Cardiac fibroblast (primary cell): ENCODE measurements around the gene TDRD12.
"Not testable (repeated sequence)": the region's sequence is repeated elsewhere in the genome, so short reads cannot be mapped to it uniquely, and the experiment has no call there.

Experiments used
- DNase-seq, 2 donors: peaks; one replicate each; pipeline versions ENCODE4 v3.0.0 to v3.0.0-alpha.2; 2010; ENCODE audit warnings: low read depth in 2 of 2
- H3K4me3 ChIP-seq, 2 donors: replicated peaks in 1 of 2; 1 replicate in 1 of 2; 2 replicates in 1 of 2; pipeline ENCODE4 v1.5.1; 2011; ENCODE audit warnings: low read depth in 2 of 2, low read length in 2 of 2, mild to moderate bottlenecking in 2 of 2, moderate library complexity in 1 of 2
- TF ChIP-seq, protein P1 (sequence below): IDR thresholded peaks from one replicate; pipeline ENCODE4 v1.5.1; 2011; ENCODE audit warnings: low read depth, mild to moderate bottlenecking, low read length, inconsistent platforms

TDRD12 gene

DNA sequence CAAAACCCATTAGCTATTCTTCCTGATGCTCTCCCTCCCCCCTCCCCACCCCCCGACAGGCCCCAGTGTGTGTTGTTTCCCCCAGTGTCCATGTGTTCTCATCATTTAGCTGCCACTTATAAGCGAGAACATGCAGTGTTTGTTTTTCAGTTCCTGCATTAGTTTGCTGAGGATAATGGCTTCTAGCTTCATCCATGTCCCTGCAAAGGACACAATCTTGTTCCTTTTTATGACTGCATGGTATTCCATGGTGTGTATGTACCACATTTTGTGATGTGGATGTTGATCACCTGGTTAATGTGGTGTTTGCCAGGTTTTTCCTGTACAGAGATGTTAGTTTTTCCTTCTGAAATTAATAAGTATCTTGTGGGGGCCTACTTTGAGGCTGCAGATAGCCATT, 31.5 kb downstream of the TDRD12 start:
- H3K4me3 ChIP-seq, result no peak overlapping the region
- DNase-seq, result no peak
- TF ChIP-seq, protein P1, sequence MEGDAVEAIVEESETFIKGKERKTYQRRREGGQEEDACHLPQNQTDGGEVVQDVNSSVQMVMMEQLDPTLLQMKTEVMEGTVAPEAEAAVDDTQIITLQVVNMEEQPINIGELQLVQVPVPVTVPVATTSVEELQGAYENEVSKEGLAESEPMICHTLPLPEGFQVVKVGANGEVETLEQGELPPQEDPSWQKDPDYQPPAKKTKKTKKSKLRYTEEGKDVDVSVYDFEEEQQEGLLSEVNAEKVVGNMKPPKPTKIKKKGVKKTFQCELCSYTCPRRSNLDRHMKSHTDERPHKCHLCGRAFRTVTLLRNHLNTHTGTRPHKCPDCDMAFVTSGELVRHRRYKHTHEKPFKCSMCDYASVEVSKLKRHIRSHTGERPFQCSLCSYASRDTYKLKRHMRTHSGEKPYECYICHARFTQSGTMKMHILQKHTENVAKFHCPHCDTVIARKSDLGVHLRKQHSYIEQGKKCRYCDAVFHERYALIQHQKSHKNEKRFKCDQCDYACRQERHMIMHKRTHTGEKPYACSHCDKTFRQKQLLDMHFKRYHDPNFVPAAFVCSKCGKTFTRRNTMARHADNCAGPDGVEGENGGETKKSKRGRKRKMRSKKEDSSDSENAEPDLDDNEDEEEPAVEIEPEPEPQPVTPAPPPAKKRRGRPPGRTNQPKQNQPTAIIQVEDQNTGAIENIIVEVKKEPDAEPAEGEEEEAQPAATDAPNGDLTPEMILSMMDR, result no peak

- TF ChIP-seq, protein P1, result no peak
- no peak for DNase-seq
- no peak overlapping the region for H3K4me3 ChIP-seq
These were observed 37.6 kb downstream of the TDRD12 start for GRCh38 chr19:32757189-32757588.

DNA sequence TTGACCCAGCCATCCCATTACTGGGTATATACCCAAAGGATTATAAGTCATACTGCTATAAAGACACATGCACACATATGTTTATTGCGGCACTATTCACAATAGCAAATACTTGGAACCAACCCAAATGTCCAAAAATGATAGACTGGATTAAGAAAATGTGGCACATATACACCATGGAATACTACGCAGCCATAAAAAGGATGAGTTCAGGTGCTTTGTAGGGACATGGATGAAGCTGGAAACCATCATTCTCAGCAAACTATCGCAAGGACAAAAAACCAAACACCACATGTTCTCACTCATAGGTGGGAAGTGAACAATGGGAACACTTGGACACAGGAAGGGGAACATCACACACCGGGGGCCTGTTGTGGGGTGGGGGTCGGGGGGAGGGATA, 45.8 kb downstream of the TDRD12 start:
- H3K4me3 ChIP-seq, DNase-seq: not testable (repeated sequence)

GRCh38 chr19:32767951-32768679, 48.5 kb downstream of the TDRD12 start:
- no peak overlapping the region for H3K4me3 ChIP-seq
- TF ChIP-seq, protein P1, result no peak
- DNase-seq, result no peak

GRCh38 chr19:32771596-32771995, 52.0 kb downstream of the TDRD12 start:
- H3K4me3 ChIP-seq, result no peak overlapping the region
- TF ChIP-seq, protein P1, result no peak
- no peak for DNase-seq

DNA sequence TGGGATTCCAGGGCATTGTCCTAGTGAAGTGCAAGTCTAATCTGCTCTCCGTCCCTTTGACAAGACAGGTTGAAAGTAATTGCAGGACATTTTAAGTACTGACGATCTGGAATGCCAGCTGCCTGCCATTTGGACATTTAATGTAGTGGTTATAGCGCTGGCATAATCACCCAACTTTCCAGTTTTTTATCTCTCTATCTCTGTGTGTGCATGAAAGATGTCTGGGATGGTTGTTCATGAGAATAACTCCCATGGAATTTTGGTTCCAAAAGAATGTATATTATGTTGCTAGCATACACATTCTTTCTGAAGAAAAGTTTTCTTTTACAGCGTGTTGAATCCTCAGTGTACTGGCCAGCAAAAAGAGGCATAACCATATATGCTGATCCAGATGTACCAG, 53.6 kb downstream of the TDRD12 start:
- no peak for DNase-seq
- H3K4me3 ChIP-seq, result no peak overlapping the region
- TF ChIP-seq, protein P1, result no peak

- H3K4me3 ChIP-seq, result no peak overlapping the region
- TF ChIP-seq, protein P1, result no peak
- DNase-seq, result no peak
These were observed 59.5 kb downstream of the TDRD12 start for GRCh38 chr19:32779082-32779481.
